Upper lobe of left lung (tissue), 4 donors: ENCODE results near the gene CLCN6.

ENCODE experiments used
- CTCF ChIP-seq, 6 experiments: fragments of 450-650 bp in 4 of 6; fragments of 200-600 bp in 2 of 6; sonication (generic) in 2 of 6; IDR thresholded peaks; one replicate each; pipeline ENCODE4 v1.5.1; 2016 to 2019; ENCODE audit warnings: antibody characterized with exemption in 6 of 6
- POLR2A ChIP-seq, 4 donors: fragments of 450-650 bp; IDR thresholded peaks; one replicate each; pipeline ENCODE4 v1.5.1; 2016 to 2017; ENCODE audit warnings: antibody characterized with exemption in 4 of 4, mild to moderate bottlenecking in 2 of 4
- POLR2AphosphoS5 ChIP-seq, 2 donors: sonication (generic); formaldehyde crosslinking; IDR thresholded peaks; one replicate each; pipeline ENCODE4 v1.5.1; 2017; ENCODE audit warnings: antibody characterized with exemption in 2 of 2

- TF ChIP-seq CTCF (IDR thresholded peaks at IDR 0.05): no peak
- no peak for TF ChIP-seq POLR2AphosphoS5 (IDR thresholded peaks at IDR 0.05)
- TF ChIP-seq POLR2A (IDR thresholded peaks at IDR 0.05): no peak
These were observed 63.1 kb downstream of the CLCN6 start for GRCh38 chr1:11869104-11869503.
